HepG2 (cell line): Measurements from ENCODE around the gene CABLES2. TPM values are rescaled to one million over a fixed set of nuclear protein-coding genes. Genes with fewer than 3 reads are reported as not detected.

Experiments used
- DPF2 ChIP-seq: sonication (generic); formaldehyde crosslinking; IDR thresholded peaks from 2 replicates; pipeline ENCODE4 v1.4.0; 2020; ENCODE audit warnings: mild to moderate bottlenecking, low read depth, missing genetic modification reagents, borderline replicate concordance
- DR1 ChIP-seq: sonication (generic); formaldehyde crosslinking; IDR thresholded peaks from 2 replicates; pipeline ENCODE4 v1.8.0; 2021; ENCODE audit warnings: mild to moderate bottlenecking, missing genetic modification reagents, inconsistent platforms
- FIP1L1 ChIP-seq: fragments of 200-400 bp; formaldehyde crosslinking; IDR thresholded peaks from 2 replicates; pipeline ENCODE4 v1.6.1; 2018; ENCODE audit warnings: low read depth, mild to moderate bottlenecking, low read length, moderate library complexity, borderline replicate concordance; ENCODE audit not compliant: insufficient read depth
- GMEB2 ChIP-seq: IDR thresholded peaks from 2 replicates; pipeline ENCODE4 v1.6.1; 2016; ENCODE audit warnings: missing biosample characterization, missing genetic modification reagents, low read depth
- HES4 ChIP-seq: sonication (generic); formaldehyde crosslinking; IDR thresholded peaks from 2 replicates; pipeline ENCODE4 v1.9.0; 2021; ENCODE audit warnings: mild to moderate bottlenecking, missing genetic modification reagents, borderline replicate concordance
- IRF1 ChIP-seq: sonication (generic); formaldehyde crosslinking; IDR thresholded peaks from 2 replicates; pipeline ENCODE4 v1.4.0; 2020; ENCODE audit warnings: low read depth, mild to moderate bottlenecking, missing genetic modification reagents
- JARID2 ChIP-seq: sonication (generic); formaldehyde crosslinking; IDR thresholded peaks from 2 replicates; pipeline ENCODE4 v1.8.1; 2023; ENCODE audit warnings: missing genetic modification reagents, inconsistent platforms; ENCODE audit not compliant: insufficient replicate concordance
- MXD4 ChIP-seq: IDR thresholded peaks from 2 replicates; pipeline ENCODE4 v1.6.1; 2016; ENCODE audit warnings: mild to moderate bottlenecking, missing biosample characterization, missing genetic modification reagents
- NFE2L1 ChIP-seq: sonication (generic); formaldehyde crosslinking; IDR thresholded peaks from 2 replicates; pipeline ENCODE4 v1.4.0; 2020; ENCODE audit warnings: missing genetic modification reagents, mild to moderate bottlenecking, borderline replicate concordance
- NFKB2 ChIP-seq: sonication (generic); formaldehyde crosslinking; IDR thresholded peaks from 2 replicates; pipeline ENCODE4 v1.4.0; 2020; ENCODE audit warnings: missing genetic modification reagents, borderline replicate concordance
- POLR2AphosphoS5 ChIP-seq: IDR thresholded peaks from 2 replicates; pipeline ENCODE4 v1.6.1; 2012; ENCODE audit warnings: low read depth, low read length
- RAD51 ChIP-seq: fragments of 450-650 bp; IDR thresholded peaks from 2 replicates; pipeline ENCODE4 v1.6.1; 2016; ENCODE audit warnings: borderline replicate concordance
- SIN3B ChIP-seq: fragments of 150-350 bp; IDR thresholded peaks from 2 replicates; pipeline ENCODE4 v1.6.1; 2014; ENCODE audit warnings: low read length
- SP140L ChIP-seq: sonication (generic); formaldehyde crosslinking; IDR thresholded peaks from 2 replicates; pipeline ENCODE4 v1.4.0; 2020; ENCODE audit warnings: missing genetic modification reagents, borderline replicate concordance
- ZBED4 ChIP-seq: sonication (generic); formaldehyde crosslinking; IDR thresholded peaks from 2 replicates; pipeline ENCODE4 v1.4.0; 2020; ENCODE audit warnings: missing genetic modification reagents, borderline replicate concordance
- ZBTB2 ChIP-seq: sonication (generic); formaldehyde crosslinking; IDR thresholded peaks from 2 replicates; pipeline ENCODE4 v1.8.0; 2022; ENCODE audit warnings: low read depth, missing genetic modification reagents
- ZNF569 ChIP-seq: sonication (generic); formaldehyde crosslinking; IDR thresholded peaks from 2 replicates; pipeline ENCODE4 v1.5.0; 2020; ENCODE audit warnings: mild to moderate bottlenecking, missing genetic modification reagents, moderate library complexity, borderline replicate concordance
- ZNF660 ChIP-seq: sonication (generic); formaldehyde crosslinking; IDR thresholded peaks from 2 replicates; pipeline ENCODE4 v1.5.1; 2020; ENCODE audit warnings: mild to moderate bottlenecking, low read depth, missing genetic modification reagents, borderline replicate concordance
- ZNF720 ChIP-seq: sonication (generic); formaldehyde crosslinking; IDR thresholded peaks from 2 replicates; pipeline ENCODE4 v1.4.0; 2020; ENCODE audit warnings: missing genetic modification reagents
- ZNF768 ChIP-seq: sonication (generic); formaldehyde crosslinking; IDR thresholded peaks from 2 replicates; pipeline ENCODE4 v1.4.0; 2020; ENCODE audit warnings: missing genetic modification reagents
- ZNF790 ChIP-seq: sonication (generic); formaldehyde crosslinking; IDR thresholded peaks from 2 replicates; pipeline ENCODE4 v1.8.0; 2022; ENCODE audit warnings: missing genetic modification reagents, mild to moderate bottlenecking, borderline replicate concordance
- polyA plus RNA-seq, 8 experiments: library from polyadenylated mRNA; depleted of rRNA in 3 of 8; stranded (reverse) in 7 of 8; unstranded in 1 of 8; fragments of >200 nt; fragmentation: Illumina TruSeq in 4 of 8; extraction: Trizol in 4 of 8; gene quantifications; 2 replicates each; pipeline versions ENCODE4 v1.2.1 to v1.2.3, GENCODE V29; 2011 to 2016; ENCODE audit warnings: low read depth in 4 of 8, missing spikeins in 1 of 8, mixed read lengths in 1 of 8; ENCODE audit not compliant: insufficient read depth in 1 of 8
- total RNA-seq, 5 experiments: library from RNA; depleted of rRNA; stranded (reverse); fragments of >200 nt; fragmentation: Illumina TruSeq; extraction: Trizol; gene quantifications; 2 replicates each; pipeline ENCODE4 v1.2.3, GENCODE V29; 2016; ENCODE audit warnings: low read depth in 1 of 5

CABLES2 gene
- total and polyA plus RNA-seq, 2 of the 13 experiments (the other 11 are each of a cell fraction or from before 2014, with no cell fraction given), result 5.2 to 9.7 TPM

- TF ChIP-seq GMEB2 (CRISPR knock-in tag), result peak; percentile 85
- TF ChIP-seq MXD4 (CRISPR knock-in tag), result peak; percentile 67
- TF ChIP-seq JARID2, result no peak
- TF ChIP-seq IRF1, result peak; percentile 89; the same call in 1 of the 2 replicates
- no peak for TF ChIP-seq ZNF569
- peak; percentile 25; the same call in 1 of the 2 replicates for TF ChIP-seq ZNF720 (CRISPR knock-in tag)
- 0 out of 2 replicates have a peak, but pooled peaks have one; percentile 34 for TF ChIP-seq DPF2 (CRISPR knock-in tag)
- peak; percentile 87; the same call in 1 of the 2 replicates for TF ChIP-seq SP140L
- peak; percentile 89 for TF ChIP-seq ZBTB2 (CRISPR knock-in tag)
- no peak for TF ChIP-seq ZNF768 (CRISPR knock-in tag)
- peak; percentile 80; the same call in 1 of the 2 replicates for TF ChIP-seq NFE2L1
- peak; percentile 33; the same call in 1 of the 2 replicates for TF ChIP-seq ZNF790 (CRISPR knock-in tag)
- TF ChIP-seq ZNF660 (CRISPR knock-in tag), result 0 out of 2 replicates have a peak, but pooled peaks have one; percentile 27
- TF ChIP-seq RAD51, result no peak
- TF ChIP-seq FIP1L1, result no peak
- TF ChIP-seq POLR2AphosphoS5, result peak; percentile 97
- TF ChIP-seq DR1 (CRISPR knock-in tag), result peak; percentile 94
- peak; percentile 90; the same call in 1 of the 2 replicates for TF ChIP-seq NFKB2 (CRISPR knock-in tag)
- peak; percentile 84; the same call in 1 of the 2 replicates for TF ChIP-seq SIN3B
- TF ChIP-seq ZBED4, result peak; percentile 58; the same call in 1 of the 2 replicates
- peak; percentile 64; the same call in 1 of the 2 replicates for TF ChIP-seq HES4 (CRISPR knock-in tag)
Measured at GRCh38 chr20:62386383-62387218, 20.5 kb downstream of the CABLES2 start, which contains the start of gene RPS21 (continued).
